Keratinocyte (primary cell): ENCODE data around the gene ROR2. TPM values are rescaled to one million over a fixed set of nuclear protein-coding genes. Genes with fewer than 3 reads are reported as not detected.
A peak's percentile ranks its signal among the peaks of the same experiment; 100 is the strongest.

Experiments
- DNase-seq: peaks from one replicate; pipeline ENCODE4 v3.0.0-alpha.2; 2011; ENCODE audit warnings: low read depth, missing footprints, low spot score
- FAIRE-seq: peaks from 2 replicates; lab custom pipeline; 2011; peaks lifted over from hg19 to GRCh38; lab: Jason Lieb, UNC
- H2AFZ ChIP-seq: 2 replicates; pipeline ENCODE4 v1.6.0; 2012; ENCODE audit warnings: low read length, control low read depth, inconsistent platforms; ENCODE audit not compliant: control insufficient read depth
- H3K27ac ChIP-seq: 2 replicates; pipeline ENCODE4 v1.5.1; 2011; ENCODE audit warnings: low read length; ENCODE audit not compliant: control insufficient read depth, insufficient read depth
- H3K27me3 ChIP-seq: 3 replicates; pipeline ENCODE4 v1.6.0; 2011; ENCODE audit warnings: low read length; ENCODE audit not compliant: control insufficient read depth, insufficient read depth; ENCODE audit errors: extremely low read depth
- H3K36me3 ChIP-seq, 2 experiments: 2 replicates in 1 of 2; 3 replicates in 1 of 2; pipeline ENCODE4 v1.5.1; 2011; ENCODE audit warnings: low read length in 2 of 2, mild to moderate bottlenecking in 1 of 2; ENCODE audit not compliant: control insufficient read depth in 2 of 2, insufficient read depth in 2 of 2; ENCODE audit errors: extremely low read depth in 1 of 2
- H3K4me1 ChIP-seq: 3 replicates; pipeline ENCODE4 v1.5.1; 2011; ENCODE audit warnings: low read length; ENCODE audit not compliant: control insufficient read depth, insufficient read depth; ENCODE audit errors: extremely low read depth
- H3K4me2 ChIP-seq: 3 replicates; pipeline ENCODE4 v1.6.0; 2011; ENCODE audit warnings: low read depth, low read length; ENCODE audit not compliant: control insufficient read depth, insufficient read depth; ENCODE audit errors: extremely low read depth
- H3K4me3 ChIP-seq, 3 experiments: fragments of 200-600 bp in 1 of 3; sonication (generic) in 1 of 3; 2 replicates in 2 of 3; 3 replicates in 1 of 3; pipeline ENCODE4 v1.5.1; 2011 to 2016; ENCODE audit warnings: low read length in 3 of 3, mild to moderate bottlenecking in 3 of 3, control low read depth in 2 of 3, inconsistent platforms in 1 of 3, low read depth in 1 of 3, mixed read lengths in 1 of 3, mixed run types in 1 of 3, moderate library complexity in 1 of 3; ENCODE audit not compliant: control insufficient read depth in 2 of 3, insufficient read depth in 2 of 3; ENCODE audit errors: extremely low read depth in 1 of 3
- H3K79me2 ChIP-seq: 2 replicates; pipeline ENCODE4 v1.6.0; 2012; ENCODE audit warnings: low read length; ENCODE audit not compliant: control insufficient read depth, insufficient read depth
- H3K9ac ChIP-seq: 3 replicates; pipeline ENCODE4 v1.6.0; 2011; ENCODE audit warnings: low read length; ENCODE audit not compliant: control insufficient read depth, insufficient read depth; ENCODE audit errors: extremely low read depth
- H3K9me1 ChIP-seq: 3 replicates; pipeline ENCODE4 v1.6.0; 2011; ENCODE audit warnings: low read length; ENCODE audit not compliant: control insufficient read depth, insufficient read depth; ENCODE audit errors: extremely low read depth
- H3K9me3 ChIP-seq: 2 replicates; pipeline ENCODE4 v1.5.1; 2012; ENCODE audit warnings: low read depth, low read length; ENCODE audit not compliant: control insufficient read depth
- H4K20me1 ChIP-seq: 3 replicates; pipeline ENCODE4 v1.6.0; 2011; ENCODE audit warnings: low read length; ENCODE audit not compliant: control insufficient read depth, insufficient read depth; ENCODE audit errors: extremely low read depth
- EZH2 ChIP-seq: IDR thresholded peaks from one replicate; pipeline ENCODE4 v1.6.1; 2012; ENCODE audit warnings: inconsistent platforms, mild to moderate bottlenecking, low read length, moderate library complexity
- dilution Hi-C: fragments of 300-500 bp; cut with MboI; formaldehyde crosslinking; loops from one replicate; pipeline ENCODE4 v1.7.0; 2020; ENCODE audit warnings: low sequenced_read_pairs; ENCODE audit not compliant: extremely low pct_ligation_motif_present
- polyA plus RNA-seq, 5 experiments: library from polyadenylated mRNA; depleted of rRNA in 3 of 5; stranded (reverse) in 3 of 5; stranded (forward) in 1 of 5; unstranded in 1 of 5; fragments of >200 nt; gene quantifications; 1 replicate in 1 of 5; 2 replicates in 3 of 5; 3 replicates in 1 of 5; pipeline versions ENCODE4 v1.2.1 to v1.2.3, GENCODE V29; 2011 to 2012; ENCODE audit warnings: missing spikeins in 2 of 5, low read depth in 1 of 5, low replicate concordance in 1 of 5
- TF ChIP-seq, protein P1 (sequence below), 3 experiments: IDR thresholded peaks in 1 of 3; conservative IDR thresholded peaks in 1 of 3; optimal IDR thresholded peaks in 1 of 3; 2 replicates in 2 of 3; 3 replicates in 1 of 3; pipeline versions ENCODE3 to v1.5.1; 2011; ENCODE audit warnings: low read length in 3 of 3, mild to moderate bottlenecking in 3 of 3, moderate library complexity in 2 of 3, control low read depth in 1 of 3, inconsistent platforms in 1 of 3; ENCODE audit not compliant: insufficient read depth in 2 of 3; ENCODE audit errors: extremely low read depth in 1 of 3

Gene ROR2
- polyA plus RNA-seq, 1 donor (not counting 4 experiments of a cell fraction or from before 2014, with no cell fraction given): 0.22 TPM

- DNase-seq (no peak), FAIRE-seq (peak; percentile 69)
- Histone ChIP-seq H3K27ac (no peak overlapping the region), H3K4me2 (no peak overlapping the region), H3K9me1 (no peaks in the 10 kb centered on the region), H3K9ac (no peak overlapping the region), H3K4me3 (no peak overlapping the region), H3K27me3 (peaks cover 5% of the 10 kb centered on the region), H3K9me3 (no peaks in the 10 kb centered on the region), H3K4me1 (peaks cover 26% of the 10 kb centered on the region), H3K36me3 (no peaks in the 10 kb centered on the region), H2AFZ (no peak overlapping the region), H3K79me2 (no peaks in the 10 kb centered on the region), H4K20me1 (no peaks in the 10 kb centered on the region)
- dilution Hi-C loops: loop anchor here (10.0 kb wide), 1 partner anchor 250 kb away; no protein-coding TSS in a partner anchor
- TF ChIP-seq, protein P1, sequence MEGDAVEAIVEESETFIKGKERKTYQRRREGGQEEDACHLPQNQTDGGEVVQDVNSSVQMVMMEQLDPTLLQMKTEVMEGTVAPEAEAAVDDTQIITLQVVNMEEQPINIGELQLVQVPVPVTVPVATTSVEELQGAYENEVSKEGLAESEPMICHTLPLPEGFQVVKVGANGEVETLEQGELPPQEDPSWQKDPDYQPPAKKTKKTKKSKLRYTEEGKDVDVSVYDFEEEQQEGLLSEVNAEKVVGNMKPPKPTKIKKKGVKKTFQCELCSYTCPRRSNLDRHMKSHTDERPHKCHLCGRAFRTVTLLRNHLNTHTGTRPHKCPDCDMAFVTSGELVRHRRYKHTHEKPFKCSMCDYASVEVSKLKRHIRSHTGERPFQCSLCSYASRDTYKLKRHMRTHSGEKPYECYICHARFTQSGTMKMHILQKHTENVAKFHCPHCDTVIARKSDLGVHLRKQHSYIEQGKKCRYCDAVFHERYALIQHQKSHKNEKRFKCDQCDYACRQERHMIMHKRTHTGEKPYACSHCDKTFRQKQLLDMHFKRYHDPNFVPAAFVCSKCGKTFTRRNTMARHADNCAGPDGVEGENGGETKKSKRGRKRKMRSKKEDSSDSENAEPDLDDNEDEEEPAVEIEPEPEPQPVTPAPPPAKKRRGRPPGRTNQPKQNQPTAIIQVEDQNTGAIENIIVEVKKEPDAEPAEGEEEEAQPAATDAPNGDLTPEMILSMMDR (optimal IDR thresholded peaks at IDR 0.05 in 1 of 3, IDR thresholded peaks at IDR 0.05 in 1 of 3, conservative IDR thresholded peaks at IDR 0.05 in 1 of 3; ENCODE audit: extremely low read depth in 1 of 3, insufficient read depth in 2 of 3, low read length in 3 of 3): peak; percentile 80 to 92 (median 88)
- no peak for TF ChIP-seq EZH2
Observed at GRCh38 chr9:91775011-91775707, 174.9 kb downstream of the ROR2 start.

DNA sequence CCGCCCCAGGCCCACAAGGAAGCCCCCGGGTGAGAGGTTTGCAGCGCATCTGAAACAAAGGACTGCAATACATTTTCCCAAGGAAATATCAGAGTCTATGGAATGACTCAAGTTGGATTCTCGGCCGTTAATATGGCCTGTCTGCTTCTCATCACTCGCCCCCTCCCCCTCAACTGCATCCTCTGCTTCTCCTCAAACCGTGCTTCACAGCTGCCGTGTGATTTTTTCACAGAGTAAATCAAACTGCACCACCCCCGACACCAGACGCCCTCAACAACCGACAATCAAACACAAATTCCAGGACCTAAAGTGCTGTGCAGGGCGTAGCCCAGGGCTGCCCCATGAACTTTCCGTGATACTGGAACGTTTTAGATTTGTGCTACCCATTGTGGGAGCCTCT, 176.9 kb downstream of the ROR2 start:
- no peak overlapping the region for H3K4me3 ChIP-seq
- H2AFZ ChIP-seq: no peak overlapping the region
- no peaks in the 10 kb centered on the region for H3K79me2 ChIP-seq
- no peak for FAIRE-seq
- no peak for DNase-seq
- peaks cover 30% of the 10 kb centered on the region for H3K4me1 ChIP-seq
- H3K27me3 ChIP-seq: peaks cover 9% of the 10 kb centered on the region
- H3K9ac ChIP-seq: no peak overlapping the region
- no peak for TF ChIP-seq EZH2
- TF ChIP-seq, protein P1 (optimal IDR thresholded peaks at IDR 0.05 in 1 of 3, IDR thresholded peaks at IDR 0.05 in 1 of 3, conservative IDR thresholded peaks at IDR 0.05 in 1 of 3; ENCODE audit: extremely low read depth in 1 of 3, insufficient read depth in 2 of 3, low read length in 3 of 3): no peak
- H3K9me1 ChIP-seq: no peaks in the 10 kb centered on the region
- no peak overlapping the region for H3K4me2 ChIP-seq
- H3K36me3 ChIP-seq: no peaks in the 10 kb centered on the region
- dilution Hi-C loops: loop anchor here (10.0 kb wide), 1 partner anchor 252 kb away; no protein-coding TSS in a partner anchor
- H4K20me1 ChIP-seq: no peaks in the 10 kb centered on the region
- H3K27ac ChIP-seq: no peak overlapping the region
- H3K9me3 ChIP-seq: no peaks in the 10 kb centered on the region
